T47D (cell line): Measurements from ENCODE around the gene SLAMF1.
A peak's percentile ranks its signal among the peaks of the same experiment; 100 is the strongest.
"Not testable (repeated sequence)": the region's sequence is repeated elsewhere in the genome, so short reads cannot be mapped to it uniquely, and the experiment has no call there.

Experiments used
- DNase-seq, 2 experiments: peaks; one replicate each; pipeline versions ENCODE4 v3.0.0 to v3.0.0-alpha.2; 2011 to 2012; ENCODE audit warnings: low read depth in 1 of 2, low spot score in 1 of 2
- JUND ChIP-seq: IDR thresholded peaks from 2 replicates; pipeline ENCODE4 v1.6.1; 2012; ENCODE audit warnings: low read depth
- in situ Hi-C: cut with HindIII; loops from 2 replicates; pipeline ENCODE4 v1.10.0; 2016; ENCODE audit warnings: low sequenced_read_pairs, low pct_unique_long_range_greater_than_20kb

The SLAMF1 gene

GRCh38 chr1:160646711-160647328 is at the start of gene SLAMF1:
SLAMF1 (minus strand) TSS chr1:160647044; CDS start chr1:160646945, 99 bp downstream.
- DNase-seq = no peak
- in situ Hi-C loops = no loop called here
- no peak for TF ChIP-seq JUND

DNA sequence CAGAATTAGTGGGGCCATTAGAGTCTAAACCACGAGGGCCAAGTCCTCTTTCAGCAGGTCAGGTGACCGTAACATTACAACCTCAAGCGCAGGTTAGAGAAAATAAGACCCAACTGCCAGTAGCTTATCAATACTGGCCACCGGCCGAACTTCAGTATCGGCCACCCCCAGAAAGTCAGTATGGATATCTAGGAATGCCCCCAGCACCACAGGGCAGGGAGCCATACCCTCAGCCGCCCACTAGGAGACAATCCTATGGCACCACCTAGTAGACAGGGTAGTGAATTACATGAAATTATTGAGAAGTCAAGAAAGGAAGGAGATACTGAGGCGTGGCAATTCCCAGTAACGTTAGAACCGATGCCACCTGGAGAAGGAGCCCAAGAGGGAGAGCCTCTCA is 45.5 kb upstream of the SLAMF1 start:
- in situ Hi-C loops = not testable (repeated sequence)
- peak in 1 of 2 experiments; percentile 47 for DNase-seq

DNA sequence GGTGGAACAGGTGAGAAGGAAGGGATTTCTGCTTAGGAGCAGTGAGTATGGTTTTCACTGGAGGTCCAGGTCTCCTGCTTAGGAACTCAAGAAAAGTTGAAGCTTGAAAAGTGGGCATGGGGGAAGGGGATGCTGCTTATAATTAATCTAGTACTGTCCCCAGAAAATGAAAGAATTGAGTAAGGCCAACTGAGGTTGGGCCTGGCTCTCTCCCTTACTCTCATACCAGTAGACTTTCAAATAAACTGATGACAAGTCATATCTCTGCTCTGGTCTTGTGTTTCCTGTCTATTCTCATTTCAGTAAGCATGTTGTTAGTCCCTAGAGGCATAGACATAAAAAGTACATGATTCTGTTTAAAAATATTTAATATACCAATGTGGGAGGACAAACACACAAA is 38.4 kb upstream of the SLAMF1 start:
- no peak for TF ChIP-seq JUND
- DNase-seq = no peak
- in situ Hi-C loops = no loop called here

- TF ChIP-seq JUND = no peak
- in situ Hi-C loops = no loop called here
- no peak for DNase-seq
Measured at GRCh38 chr1:160682983-160683865, 36.4 kb upstream of the SLAMF1 start.

GRCh38 chr1:160681891-160682140 is 35.0 kb upstream of the SLAMF1 start:
- no peak for TF ChIP-seq JUND
- in situ Hi-C loops = no loop called here
- no peak for DNase-seq

- DNase-seq = peak in 1 of 2 experiments; percentile 71
- in situ Hi-C loops = no loop called here
- TF ChIP-seq JUND = no peak
Measured at GRCh38 chr1:160681066-160681890, 34.4 kb upstream of the SLAMF1 start.

DNA sequence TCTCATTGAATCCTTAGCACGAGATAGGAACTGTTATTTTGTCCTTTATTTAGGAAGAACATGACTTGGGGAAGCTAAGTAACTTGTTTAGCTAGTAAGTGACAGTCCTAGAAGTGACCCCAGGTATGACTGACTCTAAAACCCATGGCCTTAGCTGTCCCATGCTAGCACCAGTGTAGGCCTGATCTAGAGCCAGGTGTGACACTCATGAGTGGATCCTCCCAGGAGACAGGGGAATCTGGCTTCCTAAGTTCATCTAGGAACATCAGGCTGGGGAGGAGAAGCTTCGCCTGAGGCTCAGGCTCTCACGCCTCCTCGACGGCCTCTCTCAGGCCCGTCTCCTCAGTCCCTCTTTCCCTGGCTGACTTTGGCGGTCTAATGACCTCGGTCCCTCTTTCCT is 33.6 kb upstream of the SLAMF1 start:
- in situ Hi-C loops = no loop called here
- no peak for DNase-seq
- no peak for TF ChIP-seq JUND

- in situ Hi-C loops = no loop called here
- TF ChIP-seq JUND = no peak
- DNase-seq = no peak
Measured at GRCh38 chr1:160679893-160680292, 33.0 kb upstream of the SLAMF1 start.

- TF ChIP-seq JUND = no peak
- in situ Hi-C loops = no loop called here
- DNase-seq = no peak
Measured at GRCh38 chr1:160676869-160677597, 30.2 kb upstream of the SLAMF1 start.

DNA sequence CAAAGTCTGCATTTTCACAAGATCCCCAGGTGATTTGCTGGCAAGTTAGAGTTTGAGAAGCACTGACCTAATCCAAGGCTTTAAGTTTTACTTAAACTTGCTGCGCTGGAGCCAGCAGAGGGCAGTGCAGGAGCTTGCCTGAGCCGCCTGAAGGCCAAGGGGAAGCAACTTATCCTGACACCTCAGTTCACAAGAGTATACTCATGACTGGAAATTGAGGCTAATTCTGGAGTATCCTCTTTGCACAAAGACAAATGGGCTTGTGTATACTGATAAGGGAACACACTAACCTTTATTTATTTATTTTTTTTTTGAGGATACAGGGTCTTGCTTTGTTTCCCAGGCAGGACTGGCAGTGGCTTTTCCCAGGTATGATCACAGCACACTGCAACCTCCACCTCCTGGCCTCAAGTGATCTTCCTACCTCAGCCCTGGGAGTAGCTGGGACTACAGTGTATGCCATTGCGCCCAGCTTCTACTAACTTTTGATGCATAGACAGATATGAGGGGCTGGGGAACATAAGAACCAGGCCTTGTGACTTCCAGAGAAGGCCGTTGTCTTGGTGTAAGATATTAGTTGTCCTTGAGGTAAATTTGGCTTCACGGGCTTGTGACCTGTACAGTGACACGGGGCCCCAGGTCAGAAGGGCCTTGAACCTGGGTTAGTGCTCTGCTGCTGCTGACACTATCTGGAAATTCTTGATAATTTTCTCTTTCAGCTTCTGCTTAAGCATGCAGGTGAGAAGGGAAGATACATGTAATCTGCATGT is 29.0 kb upstream of the SLAMF1 start:
- in situ Hi-C loops = no loop called here
- TF ChIP-seq JUND = no peak
- DNase-seq = peak; percentile 63 to 79

DNA sequence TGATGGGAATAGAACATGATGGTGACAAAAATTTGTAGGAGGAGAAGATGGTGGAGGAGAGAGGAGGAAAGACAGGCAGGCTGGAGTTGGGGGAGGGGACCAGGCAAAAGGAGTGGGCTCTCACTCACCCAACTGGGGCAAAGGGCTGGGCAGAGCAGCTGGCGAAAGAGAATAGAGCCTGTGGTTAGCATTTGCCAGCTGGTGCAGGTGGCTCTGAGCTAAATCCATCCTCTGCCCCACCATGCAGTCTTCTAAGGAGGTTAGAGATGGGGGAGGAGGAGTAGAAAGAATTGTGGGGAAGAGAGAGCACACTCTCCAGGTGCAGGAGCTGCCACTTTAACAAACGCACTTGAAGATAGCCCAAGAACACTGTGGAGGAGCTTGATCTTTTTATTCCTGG is 27.6 kb upstream of the SLAMF1 start:
- TF ChIP-seq JUND = no peak
- DNase-seq = no peak
- in situ Hi-C loops = no loop called here
